ENCODE measurements around the gene SYNE2.

Gene SYNE2

GRCh38 chr14:64095620-64096019 lies 242.8 kb downstream of the SYNE2 start:
- no peak for DNase-seq
- Histone ChIP-seq H3K9me3 (ENCODE audit: control insufficient read depth, low read length) (no peaks in the 10 kb centered on the region), H3K36me3 (ENCODE audit: control insufficient read depth, insufficient read depth, low read length) (peaks cover 64% of the 10 kb centered on the region), H3K27ac (ENCODE audit: insufficient read depth, low read length, poor library complexity, severe bottlenecking) (no peak overlapping the region), H3K4me1 (ENCODE audit: control insufficient read depth, insufficient read depth, low read length, poor library complexity, severe bottlenecking) (no peaks in the 10 kb centered on the region), H3K4me3 (ENCODE audit: insufficient read depth, low read depth, low read length, poor library complexity, severe bottlenecking) (no peak overlapping the region), H3K27me3 (replicated peaks; ENCODE audit: control insufficient read depth, insufficient read depth, low read length, poor library complexity, severe bottlenecking) (no peaks in the 10 kb centered on the region)

DNA sequence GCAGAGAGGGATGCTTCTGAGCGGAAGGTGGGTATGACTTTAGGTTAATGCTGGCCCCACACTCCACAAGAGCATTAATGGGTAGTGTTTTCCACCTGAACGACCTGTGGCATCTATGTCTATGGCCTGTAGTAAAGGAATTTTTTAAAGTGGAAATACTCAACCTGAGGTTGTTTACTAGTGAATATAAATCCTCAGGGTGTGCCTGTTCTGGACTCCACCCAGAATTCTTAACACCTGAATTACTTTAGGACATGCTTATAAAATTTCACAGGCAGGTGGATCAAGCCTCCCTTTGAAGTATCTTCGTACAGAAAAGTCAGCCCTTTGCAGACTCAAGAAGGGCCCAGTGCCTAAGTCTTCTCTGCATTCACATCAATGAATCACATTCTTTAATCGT lies 245.3 kb downstream of the SYNE2 start:
- no peak overlapping the region for H3K27ac ChIP-seq (ENCODE audit: insufficient read depth, low read length, poor library complexity, severe bottlenecking)
- no peak for DNase-seq
- H3K4me3 ChIP-seq (ENCODE audit: insufficient read depth, low read depth, low read length, poor library complexity, severe bottlenecking) = no peak overlapping the region
- no peaks in the 10 kb centered on the region for H3K4me1 ChIP-seq (ENCODE audit: control insufficient read depth, insufficient read depth, low read length, poor library complexity, severe bottlenecking)
- no peaks in the 10 kb centered on the region for H3K27me3 ChIP-seq (replicated peaks; ENCODE audit: control insufficient read depth, insufficient read depth, low read length, poor library complexity, severe bottlenecking)
- peaks cover 62% of the 10 kb centered on the region for H3K36me3 ChIP-seq (ENCODE audit: control insufficient read depth, insufficient read depth, low read length)
- no peaks in the 10 kb centered on the region for H3K9me3 ChIP-seq (ENCODE audit: control insufficient read depth, low read length)

DNA sequence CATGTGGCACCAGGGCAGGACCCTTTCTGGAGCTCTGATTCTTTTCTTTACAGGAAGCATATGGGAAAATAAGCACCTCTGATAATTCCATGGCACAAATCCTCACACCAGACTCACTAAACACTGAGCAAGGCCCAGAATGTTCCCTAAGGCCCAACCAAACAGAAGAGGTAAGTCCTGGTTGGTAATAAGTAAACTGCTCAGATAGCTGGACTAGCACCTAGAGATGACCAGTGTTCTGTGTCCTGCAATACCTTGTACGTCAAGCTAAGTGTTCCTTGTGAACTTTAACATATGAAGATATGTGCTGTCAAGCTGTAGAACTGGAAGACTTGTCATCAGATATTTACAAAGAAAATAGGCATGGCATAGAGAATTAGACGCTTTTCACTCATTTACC lies 254.6 kb downstream of the SYNE2 start:
- Histone ChIP-seq H3K4me3 (ENCODE audit: insufficient read depth, low read depth, low read length, poor library complexity, severe bottlenecking) (no peak overlapping the region), H3K27me3 (replicated peaks; ENCODE audit: control insufficient read depth, insufficient read depth, low read length, poor library complexity, severe bottlenecking) (no peaks in the 10 kb centered on the region), H3K27ac (ENCODE audit: insufficient read depth, low read length, poor library complexity, severe bottlenecking) (no peak overlapping the region), H3K9me3 (ENCODE audit: control insufficient read depth, low read length) (no peaks in the 10 kb centered on the region), H3K36me3 (ENCODE audit: control insufficient read depth, insufficient read depth, low read length) (peaks cover 53% of the 10 kb centered on the region), H3K4me1 (ENCODE audit: control insufficient read depth, insufficient read depth, low read length, poor library complexity, severe bottlenecking) (no peaks in the 10 kb centered on the region)
- DNase-seq = no peak

DNA sequence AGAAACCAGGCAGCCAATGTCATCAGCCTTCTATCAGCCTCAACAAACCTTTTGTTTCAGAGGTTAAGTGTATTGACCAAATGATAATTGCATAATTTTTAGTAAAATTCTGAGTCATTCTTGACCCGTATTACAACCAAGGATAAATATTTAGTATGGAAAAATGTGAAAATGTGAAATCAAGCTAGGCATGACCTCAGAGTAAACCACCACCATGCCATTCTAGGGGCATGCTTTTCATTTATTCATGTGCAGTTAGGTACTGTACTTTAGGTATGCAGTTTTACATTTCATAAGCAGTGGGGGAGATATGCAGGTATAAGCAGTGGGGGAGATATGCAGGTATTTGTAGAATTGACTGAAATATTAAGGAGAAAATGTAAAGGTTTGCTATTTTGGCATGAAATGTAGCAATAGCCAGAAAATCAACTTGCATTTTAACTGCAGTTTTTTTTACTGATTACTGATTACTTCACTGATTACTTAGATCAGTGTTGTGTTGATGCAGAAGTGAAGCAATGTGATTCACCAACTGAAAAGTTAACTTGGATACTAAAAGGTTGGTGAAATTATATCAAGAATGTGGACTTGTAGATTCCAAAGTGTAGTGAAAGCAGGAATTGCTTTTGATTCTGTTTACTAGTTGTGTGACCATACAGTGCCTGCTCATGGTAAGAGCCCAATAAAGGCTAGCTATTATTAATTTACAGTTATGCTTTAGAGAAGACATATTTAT lies 257.2 kb downstream of the SYNE2 start:
- no peak overlapping the region for H3K4me3 ChIP-seq (ENCODE audit: insufficient read depth, low read depth, low read length, poor library complexity, severe bottlenecking)
- H3K27ac ChIP-seq (ENCODE audit: insufficient read depth, low read length, poor library complexity, severe bottlenecking) = no peak overlapping the region
- DNase-seq = no peak
- H3K27me3 ChIP-seq (replicated peaks; ENCODE audit: control insufficient read depth, insufficient read depth, low read length, poor library complexity, severe bottlenecking) = no peaks in the 10 kb centered on the region
- no peaks in the 10 kb centered on the region for H3K4me1 ChIP-seq (ENCODE audit: control insufficient read depth, insufficient read depth, low read length, poor library complexity, severe bottlenecking)
- no peaks in the 10 kb centered on the region for H3K9me3 ChIP-seq (ENCODE audit: control insufficient read depth, low read length)
- H3K36me3 ChIP-seq (ENCODE audit: control insufficient read depth, insufficient read depth, low read length) = peaks cover 58% of the 10 kb centered on the region

- H3K36me3 ChIP-seq (ENCODE audit: control insufficient read depth, insufficient read depth, low read length) = peaks cover 59% of the 10 kb centered on the region
- no peak overlapping the region for H3K27ac ChIP-seq (ENCODE audit: insufficient read depth, low read length, poor library complexity, severe bottlenecking)
- no peaks in the 10 kb centered on the region for H3K27me3 ChIP-seq (replicated peaks; ENCODE audit: control insufficient read depth, insufficient read depth, low read length, poor library complexity, severe bottlenecking)
- no peak overlapping the region for H3K4me3 ChIP-seq (ENCODE audit: insufficient read depth, low read depth, low read length, poor library complexity, severe bottlenecking)
- no peaks in the 10 kb centered on the region for H3K9me3 ChIP-seq (ENCODE audit: control insufficient read depth, low read length)
- no peaks in the 10 kb centered on the region for H3K4me1 ChIP-seq (ENCODE audit: control insufficient read depth, insufficient read depth, low read length, poor library complexity, severe bottlenecking)
- no peak for DNase-seq
Measured at GRCh38 chr14:64110802-64111201, 258.0 kb downstream of the SYNE2 start.

DNA sequence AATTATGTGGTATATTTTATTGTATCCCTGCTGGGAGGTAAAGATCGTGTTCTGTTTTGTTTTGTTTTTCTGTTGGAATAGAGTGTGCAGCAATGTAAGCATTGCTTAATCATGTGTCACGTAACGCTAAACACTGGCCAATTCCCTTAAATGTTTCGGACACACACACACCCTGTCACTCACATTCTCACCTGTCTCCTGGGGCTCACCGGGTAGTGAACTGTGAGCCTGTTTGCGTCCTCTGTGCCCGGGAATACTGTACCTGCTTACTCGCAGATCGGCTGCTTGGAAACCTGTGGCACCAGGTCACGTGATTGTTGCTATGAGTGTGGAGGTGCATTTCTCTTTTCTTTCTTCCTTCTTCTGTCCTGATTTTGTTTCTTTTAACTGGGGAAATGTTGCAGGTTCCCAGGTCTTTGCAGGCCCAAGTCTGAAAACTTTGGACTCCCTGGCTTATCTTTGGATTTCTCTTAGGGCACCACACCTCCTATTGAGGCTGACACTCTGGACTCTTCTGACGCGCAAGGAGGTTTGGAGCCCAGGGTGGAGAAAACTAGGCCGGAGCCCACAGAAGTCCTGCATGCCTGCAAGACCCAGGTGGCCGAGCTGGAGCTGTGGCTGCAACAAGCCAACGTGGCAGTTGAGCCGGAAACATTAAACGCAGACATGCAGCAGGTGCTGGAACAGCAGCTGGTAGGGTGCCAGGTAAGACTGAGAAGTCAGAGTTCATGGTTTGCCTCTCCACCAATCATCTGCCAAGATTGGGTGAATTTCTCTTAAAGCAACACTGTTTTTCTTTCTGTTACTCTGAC lies 260.3 kb downstream of the SYNE2 start:
- H3K27me3 ChIP-seq (replicated peaks; ENCODE audit: control insufficient read depth, insufficient read depth, low read length, poor library complexity, severe bottlenecking) = no peaks in the 10 kb centered on the region
- H3K4me3 ChIP-seq (ENCODE audit: insufficient read depth, low read depth, low read length, poor library complexity, severe bottlenecking) = no peak overlapping the region
- no peak overlapping the region for H3K27ac ChIP-seq (ENCODE audit: insufficient read depth, low read length, poor library complexity, severe bottlenecking)
- H3K4me1 ChIP-seq (ENCODE audit: control insufficient read depth, insufficient read depth, low read length, poor library complexity, severe bottlenecking) = no peaks in the 10 kb centered on the region
- DNase-seq = no peak
- no peaks in the 10 kb centered on the region for H3K9me3 ChIP-seq (ENCODE audit: control insufficient read depth, low read length)
- peaks cover 51% of the 10 kb centered on the region for H3K36me3 ChIP-seq (ENCODE audit: control insufficient read depth, insufficient read depth, low read length)

DNA sequence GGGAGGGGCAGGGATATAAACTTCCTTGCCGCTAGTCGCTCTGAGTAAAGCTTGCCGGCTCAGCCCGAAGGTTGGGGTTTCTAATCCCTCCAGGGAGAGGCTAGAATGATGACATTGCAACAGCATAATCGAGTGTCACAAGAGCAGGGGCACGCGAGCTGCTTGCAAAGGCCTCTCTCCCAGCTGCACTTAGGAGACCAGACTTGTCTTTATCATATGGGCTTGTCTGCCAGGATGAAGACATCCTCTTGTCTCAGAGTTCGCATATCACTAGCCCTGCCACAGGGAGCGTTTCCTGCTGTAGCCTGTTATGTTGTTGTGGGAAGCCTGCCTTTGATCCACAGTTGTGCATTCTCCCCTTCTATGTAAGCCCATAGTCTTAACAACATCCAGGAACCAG lies 261.4 kb downstream of the SYNE2 start:
- peaks cover 48% of the 10 kb centered on the region for H3K36me3 ChIP-seq (ENCODE audit: control insufficient read depth, insufficient read depth, low read length)
- H3K4me3 ChIP-seq (ENCODE audit: insufficient read depth, low read depth, low read length, poor library complexity, severe bottlenecking) = no peak overlapping the region
- no peaks in the 10 kb centered on the region for H3K9me3 ChIP-seq (ENCODE audit: control insufficient read depth, low read length)
- no peaks in the 10 kb centered on the region for H3K4me1 ChIP-seq (ENCODE audit: control insufficient read depth, insufficient read depth, low read length, poor library complexity, severe bottlenecking)
- H3K27me3 ChIP-seq (replicated peaks; ENCODE audit: control insufficient read depth, insufficient read depth, low read length, poor library complexity, severe bottlenecking) = no peaks in the 10 kb centered on the region
- no peak for DNase-seq
- no peak overlapping the region for H3K27ac ChIP-seq (ENCODE audit: insufficient read depth, low read length, poor library complexity, severe bottlenecking)

- no peak overlapping the region for H3K27ac ChIP-seq (ENCODE audit: insufficient read depth, low read length, poor library complexity, severe bottlenecking)
- peaks cover 53% of the 10 kb centered on the region for H3K36me3 ChIP-seq (ENCODE audit: control insufficient read depth, insufficient read depth, low read length)
- no peak overlapping the region for H3K4me3 ChIP-seq (ENCODE audit: insufficient read depth, low read depth, low read length, poor library complexity, severe bottlenecking)
- no peak for DNase-seq
- no peaks in the 10 kb centered on the region for H3K9me3 ChIP-seq (ENCODE audit: control insufficient read depth, low read length)
- H3K27me3 ChIP-seq (replicated peaks; ENCODE audit: control insufficient read depth, insufficient read depth, low read length, poor library complexity, severe bottlenecking) = no peaks in the 10 kb centered on the region
- H3K4me1 ChIP-seq (ENCODE audit: control insufficient read depth, insufficient read depth, low read length, poor library complexity, severe bottlenecking) = no peaks in the 10 kb centered on the region
Measured at GRCh38 chr14:64114796-64115195, 262.0 kb downstream of the SYNE2 start.

DNA sequence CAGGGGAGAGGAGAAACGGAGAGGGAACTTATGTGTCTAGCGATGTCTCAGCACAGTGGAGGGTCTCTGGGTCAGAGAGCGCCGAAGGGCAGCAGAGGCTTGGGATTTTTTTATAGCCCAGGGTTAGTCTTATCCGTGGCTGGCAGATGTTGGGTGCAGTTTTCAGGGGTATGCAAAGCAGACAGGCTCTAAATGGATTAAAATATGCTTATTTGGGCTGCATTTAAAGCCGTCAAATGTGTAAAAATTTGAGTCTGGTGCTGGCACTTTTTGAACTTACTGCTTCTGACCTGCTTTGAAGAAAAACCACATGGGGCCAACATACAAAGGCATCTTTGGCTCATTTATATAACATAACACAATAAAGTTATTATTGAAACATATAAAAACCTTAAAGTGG lies 262.6 kb downstream of the SYNE2 start:
- H3K4me1 ChIP-seq (ENCODE audit: control insufficient read depth, insufficient read depth, low read length, poor library complexity, severe bottlenecking) = no peaks in the 10 kb centered on the region
- H3K4me3 ChIP-seq (ENCODE audit: insufficient read depth, low read depth, low read length, poor library complexity, severe bottlenecking) = no peak overlapping the region
- no peaks in the 10 kb centered on the region for H3K9me3 ChIP-seq (ENCODE audit: control insufficient read depth, low read length)
- no peak for DNase-seq
- no peak overlapping the region for H3K27ac ChIP-seq (ENCODE audit: insufficient read depth, low read length, poor library complexity, severe bottlenecking)
- peaks cover 57% of the 10 kb centered on the region for H3K36me3 ChIP-seq (ENCODE audit: control insufficient read depth, insufficient read depth, low read length)
- no peaks in the 10 kb centered on the region for H3K27me3 ChIP-seq (replicated peaks; ENCODE audit: control insufficient read depth, insufficient read depth, low read length, poor library complexity, severe bottlenecking)

DNA sequence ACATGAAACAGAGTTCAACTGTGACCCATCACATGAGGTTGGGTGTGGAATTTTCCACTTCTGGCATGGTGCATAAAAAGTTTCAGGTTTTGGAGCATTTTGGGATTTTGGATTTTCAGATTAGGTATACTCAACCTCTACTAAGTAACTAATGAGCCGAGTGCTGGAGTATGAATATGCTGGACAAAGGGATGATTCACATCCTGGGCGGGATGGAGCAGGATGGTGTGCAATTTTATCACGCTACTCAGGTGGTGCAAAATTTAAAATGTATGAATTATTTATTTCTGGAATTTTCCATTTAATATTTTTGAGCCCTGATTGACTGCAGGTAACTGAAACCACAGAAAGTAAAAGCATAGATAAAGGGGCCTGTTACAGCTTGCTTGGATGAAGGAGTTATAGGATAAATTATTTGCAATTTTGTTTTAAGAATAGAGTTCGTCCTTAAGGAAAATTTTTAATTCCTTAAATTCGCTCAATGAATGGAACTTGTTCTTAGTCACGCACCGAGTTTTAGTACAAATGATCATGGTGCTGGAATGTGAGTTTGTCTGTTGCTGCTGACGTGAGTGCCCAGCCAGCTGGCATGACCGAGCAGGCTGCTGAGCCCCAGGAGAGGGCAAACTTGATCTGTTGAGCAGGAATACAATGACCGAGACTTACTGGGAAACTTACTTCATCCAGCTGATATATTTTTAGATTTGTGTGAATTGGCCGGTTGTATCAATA lies 265.0 kb downstream of the SYNE2 start:
- no peaks in the 10 kb centered on the region for H3K4me1 ChIP-seq (ENCODE audit: control insufficient read depth, insufficient read depth, low read length, poor library complexity, severe bottlenecking)
- no peak overlapping the region for H3K27ac ChIP-seq (ENCODE audit: insufficient read depth, low read length, poor library complexity, severe bottlenecking)
- H3K36me3 ChIP-seq (ENCODE audit: control insufficient read depth, insufficient read depth, low read length) = peaks cover 70% of the 10 kb centered on the region
- no peaks in the 10 kb centered on the region for H3K9me3 ChIP-seq (ENCODE audit: control insufficient read depth, low read length)
- no peak for DNase-seq
- no peaks in the 10 kb centered on the region for H3K27me3 ChIP-seq (replicated peaks; ENCODE audit: control insufficient read depth, insufficient read depth, low read length, poor library complexity, severe bottlenecking)
- no peak overlapping the region for H3K4me3 ChIP-seq (ENCODE audit: insufficient read depth, low read depth, low read length, poor library complexity, severe bottlenecking)

Measured in effector memory CD4-positive, alpha-beta T cell (primary cell).